ENCODE data around the gene TDRD7. TPM values are rescaled to one million over a fixed set of nuclear protein-coding genes. Genes with fewer than 3 reads are reported as not detected.

The TDRD7 gene
- total and polyA plus RNA-seq, 2 donors (not counting 1 experiment from before 2014, with no cell fraction given): 11.5 to 19.7 TPM

DNA sequence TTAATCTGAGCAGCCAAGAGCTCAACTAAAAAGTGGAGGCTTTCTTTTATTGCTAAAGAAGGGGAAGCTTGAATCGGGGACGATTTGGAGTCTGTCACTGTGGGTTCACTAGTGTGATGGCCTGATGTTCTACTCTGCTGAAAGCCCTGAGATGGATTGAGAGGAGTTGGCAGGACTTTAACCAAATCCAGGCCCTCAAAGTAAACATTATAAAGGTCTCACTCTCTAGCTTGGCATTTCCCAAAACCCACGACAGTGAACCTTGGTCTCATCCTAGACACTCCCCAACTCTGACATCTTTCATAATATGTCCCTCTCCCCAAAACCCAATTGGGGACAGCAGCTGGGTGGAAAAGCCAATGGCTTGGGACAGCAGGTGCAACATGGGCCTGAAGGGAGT, 122.3 kb downstream of the TDRD7 start:
- H3K27ac ChIP-seq (ENCODE audit: low read length in 2 of 2): no peak overlapping the region
- WGBS (ENCODE audit: insufficient coverage): 90% methylated on average over 3 of the region's 3 CpGs

DNA sequence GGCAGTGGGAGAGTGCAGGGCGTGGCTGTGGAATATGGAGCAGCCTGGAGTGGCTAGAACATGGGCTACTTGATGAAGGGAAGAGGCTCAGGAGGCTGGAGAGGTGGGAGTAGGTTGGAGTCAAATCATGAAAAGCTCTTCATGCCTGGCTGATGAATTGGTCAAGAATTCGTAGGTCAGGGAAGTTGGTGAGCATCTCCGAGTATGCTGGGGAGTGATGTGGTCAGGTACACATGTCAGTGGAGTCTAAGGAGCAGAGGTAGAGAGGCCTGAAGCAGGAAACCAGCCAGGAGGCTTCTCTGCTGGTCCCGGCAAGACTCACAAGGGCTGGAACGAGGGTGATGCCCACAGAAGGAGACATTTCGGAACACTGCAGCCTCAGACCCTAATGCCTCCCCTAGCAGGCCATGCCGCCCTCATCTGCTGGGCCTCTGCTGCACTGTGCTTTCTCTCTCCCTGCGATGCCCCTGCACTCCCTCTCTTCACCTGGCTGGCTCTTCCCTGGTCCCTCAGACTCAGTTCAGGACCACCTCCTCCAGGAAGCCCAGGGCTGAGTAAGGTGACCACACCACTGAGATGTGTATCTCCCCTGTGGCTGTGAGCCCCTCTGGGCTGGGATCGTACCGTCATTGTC, 123.2 kb downstream of the TDRD7 start:
- Mint-ChIP-seq H3K9me3 (ENCODE audit: insufficient read depth) (no peaks in the 10 kb centered on the region), H3K4me1 (no peaks in the 10 kb centered on the region), H3K4me3 (no peak overlapping the region), H3K27ac (no peak overlapping the region), H3K27me3 (peaks cover 17% of the 10 kb centered on the region)
- intact Hi-C loops (cut with micrococcal nuclease): no loop called here
- H4K20me1 ChIP-seq (ENCODE audit: control insufficient read depth, insufficient read depth, low read length, poor library complexity, severe bottlenecking): no peaks in the 10 kb centered on the region
- POLR2A ChIA-PET: no interaction called here
- WGBS (ENCODE audit: insufficient coverage): 74% methylated on average over 7 of the region's 10 CpGs
- H3K4me2 ChIP-seq (replicated peaks; ENCODE audit: low read depth, low read length, poor library complexity, severe bottlenecking): no peak overlapping the region
- no peaks in the 10 kb centered on the region for H3K4me1 ChIP-seq (ENCODE audit: control insufficient read depth in 2 of 2, insufficient read depth in 2 of 2, low read length in 2 of 2)
- no peak overlapping the region for H3K9ac ChIP-seq (ENCODE audit: low read length)
- H3K36me3 ChIP-seq (replicated peaks in 1 of 2; ENCODE audit: control extremely low read depth in 1 of 2, control insufficient read depth in 1 of 2, extremely low read depth in 1 of 2, insufficient read depth in 2 of 2, low read length in 1 of 2): no peaks in the 10 kb centered on the region
- no peaks in the 10 kb centered on the region for H3K27me3 ChIP-seq (replicated peaks in 1 of 4; ENCODE audit: control extremely low read depth in 1 of 4, control insufficient read depth in 3 of 4, insufficient read depth in 4 of 4, low read length in 3 of 4)
- CTCF ChIA-PET: no interaction called here
- no peak for ATAC-seq (ENCODE audit: low read depth)
- no peaks in the 10 kb centered on the region for H3K79me2 ChIP-seq (ENCODE audit: control insufficient read depth, insufficient read depth, low read length)
- H3K27ac ChIP-seq (ENCODE audit: low read length in 2 of 2): no peak overlapping the region
- H3K9me3 ChIP-seq (ENCODE audit: control extremely low read depth in 1 of 3, control insufficient read depth in 2 of 3, insufficient read depth in 1 of 3, low read length in 2 of 3): peaks cover 0 to 2% (median 0%) of the 10 kb centered on the region in 3 donors
- DNase-seq: no peak
- TF ChIP-seq CTCF (IDR thresholded peaks at IDR 0.05) (no peak), EZH2 (IDR thresholded peaks at IDR 0.05; ENCODE audit: borderline replicate concordance, insufficient read depth, low read depth, low read length, poor library complexity, severe bottlenecking) (no peak)
- no peak overlapping the region for H3K4me3 ChIP-seq (ENCODE audit: control extremely low read depth in 1 of 5, extremely low read depth in 1 of 5, insufficient read depth in 1 of 5, low read depth in 2 of 5, low read length in 4 of 5)
- H2AFZ ChIP-seq (ENCODE audit: insufficient read depth, low read depth, low read length, poor library complexity, severe bottlenecking): no peak overlapping the region

More for the DNA sequence above, 122.3 kb downstream of the TDRD7 start:
- Histone ChIP-seq H4K20me1 (ENCODE audit: control insufficient read depth, insufficient read depth, low read length, poor library complexity, severe bottlenecking) (no peaks in the 10 kb centered on the region), H3K36me3 (replicated peaks in 1 of 2; ENCODE audit: control extremely low read depth in 1 of 2, control insufficient read depth in 1 of 2, extremely low read depth in 1 of 2, insufficient read depth in 2 of 2, low read length in 1 of 2) (no peaks in the 10 kb centered on the region), H3K9ac (ENCODE audit: low read length) (no peak overlapping the region), H3K4me2 (replicated peaks; ENCODE audit: low read depth, low read length, poor library complexity, severe bottlenecking) (no peak overlapping the region), H3K4me3 (ENCODE audit: control extremely low read depth in 1 of 5, extremely low read depth in 1 of 5, insufficient read depth in 1 of 5, low read depth in 2 of 5, low read length in 4 of 5) (no peak overlapping the region), H3K79me2 (ENCODE audit: control insufficient read depth, insufficient read depth, low read length) (no peaks in the 10 kb centered on the region), H2AFZ (ENCODE audit: insufficient read depth, low read depth, low read length, poor library complexity, severe bottlenecking) (no peak overlapping the region), H3K9me3 (ENCODE audit: control extremely low read depth in 1 of 3, control insufficient read depth in 2 of 3, insufficient read depth in 1 of 3, low read length in 2 of 3) (peaks cover 0 to 2% (median 0%) of the 10 kb centered on the region in 3 donors), H3K4me1 (ENCODE audit: control insufficient read depth in 2 of 2, insufficient read depth in 2 of 2, low read length in 2 of 2) (no peaks in the 10 kb centered on the region), H3K27me3 (replicated peaks in 1 of 4; ENCODE audit: control extremely low read depth in 1 of 4, control insufficient read depth in 3 of 4, insufficient read depth in 4 of 4, low read length in 3 of 4) (no peaks in the 10 kb centered on the region)
- peaks cover 15% of the 10 kb centered on the region for H3K27me3 Mint-ChIP-seq
- ChIA-PET CTCF (no interaction called here), POLR2A (no interaction called here)
- intact Hi-C loops (cut with micrococcal nuclease): no loop called here
- H3K4me3 Mint-ChIP-seq: no peak overlapping the region
- H3K4me1 Mint-ChIP-seq: no peaks in the 10 kb centered on the region
- DNase-seq: no peak
- H3K27ac Mint-ChIP-seq: no peak overlapping the region
- TF ChIP-seq CTCF (IDR thresholded peaks at IDR 0.05) (no peak), EZH2 (IDR thresholded peaks at IDR 0.05; ENCODE audit: borderline replicate concordance, insufficient read depth, low read depth, low read length, poor library complexity, severe bottlenecking) (no peak)
- H3K9me3 Mint-ChIP-seq (ENCODE audit: insufficient read depth): no peaks in the 10 kb centered on the region
- ATAC-seq (ENCODE audit: low read depth): no peak

Measured in B cell (primary cell).